EH (cell line): ENCODE data around the gene SHISAL2B.
"Not testable (repeated sequence)": the region's sequence is repeated elsewhere in the genome, so short reads cannot be mapped to it uniquely, and the experiment has no call there.

Experiments used
- DNase-seq: peaks from one replicate; pipeline ENCODE4 v3.0.0-alpha.2; 2015; ENCODE audit warnings: low read depth

The SHISAL2B gene

DNA sequence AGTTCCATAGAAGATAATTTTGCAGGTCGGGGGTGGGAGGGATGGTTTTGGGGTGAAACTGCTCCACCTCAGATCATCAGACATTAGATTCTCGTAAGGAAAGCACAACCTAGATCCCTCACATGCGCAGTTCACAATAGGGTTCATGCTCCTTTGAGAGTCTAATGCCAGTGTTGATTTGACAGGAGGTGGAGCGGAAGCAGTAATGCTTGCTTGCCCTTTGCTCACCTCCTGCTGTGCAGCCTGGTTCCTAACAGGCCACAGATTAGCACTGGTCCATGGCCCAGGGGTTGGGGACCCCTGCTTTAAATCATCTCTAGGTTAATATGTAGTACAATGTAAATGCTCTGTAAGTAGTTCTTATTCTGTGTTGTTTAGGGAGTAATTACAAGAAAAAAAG, 10.5 kb downstream of the SHISAL2B start:
- DNase-seq = no peak

DNA sequence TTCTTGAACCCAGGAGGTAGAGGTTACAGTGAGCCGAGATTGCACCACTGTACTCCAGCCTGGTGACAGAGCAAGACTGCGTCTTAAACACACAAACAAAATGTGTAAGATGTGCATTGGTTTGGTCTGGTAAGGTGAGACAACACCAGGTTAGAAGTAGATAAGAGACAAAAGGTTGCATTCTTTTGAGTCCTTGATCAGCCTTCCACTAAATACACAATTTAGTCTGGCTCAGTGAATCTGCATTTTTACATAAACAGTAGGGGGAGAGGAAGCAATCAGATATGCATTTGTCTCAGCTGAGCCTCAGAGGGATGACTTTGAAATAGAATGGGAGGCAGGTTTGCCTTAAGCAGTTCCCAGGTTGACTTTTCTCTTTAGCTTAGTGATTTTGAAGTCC, 15.8 kb downstream of the SHISAL2B start:
- not testable (repeated sequence) for DNase-seq

GRCh38 chr5:64707191-64707590, 16.9 kb downstream of the SHISAL2B start:
- peak; percentile 14 for DNase-seq

- not testable (repeated sequence) for DNase-seq
Measured at GRCh38 chr5:64714495-64714894, 24.2 kb downstream of the SHISAL2B start.

DNA sequence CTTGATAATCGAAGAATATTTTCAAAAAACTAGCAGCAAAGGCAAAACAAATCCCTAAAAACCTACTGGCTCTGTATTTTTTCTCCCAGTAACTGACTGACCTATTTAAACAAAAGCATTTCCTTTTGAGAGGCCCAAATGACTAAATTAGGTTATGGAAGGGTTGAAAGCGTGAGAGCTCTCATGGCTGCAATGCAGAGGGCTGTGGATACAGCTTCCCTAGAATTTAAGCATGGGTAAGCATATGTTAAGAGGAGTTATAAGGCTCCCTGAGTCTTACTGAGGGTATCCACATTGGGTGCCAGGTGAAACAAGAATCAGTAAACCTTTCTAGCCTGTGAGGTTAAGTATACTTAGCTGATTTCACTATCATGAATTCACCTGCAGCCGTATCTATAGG, 32.3 kb downstream of the SHISAL2B start:
- DNase-seq = no peak

GRCh38 chr5:64727150-64727549, 36.8 kb downstream of the SHISAL2B start:
- DNase-seq = no peak

DNA sequence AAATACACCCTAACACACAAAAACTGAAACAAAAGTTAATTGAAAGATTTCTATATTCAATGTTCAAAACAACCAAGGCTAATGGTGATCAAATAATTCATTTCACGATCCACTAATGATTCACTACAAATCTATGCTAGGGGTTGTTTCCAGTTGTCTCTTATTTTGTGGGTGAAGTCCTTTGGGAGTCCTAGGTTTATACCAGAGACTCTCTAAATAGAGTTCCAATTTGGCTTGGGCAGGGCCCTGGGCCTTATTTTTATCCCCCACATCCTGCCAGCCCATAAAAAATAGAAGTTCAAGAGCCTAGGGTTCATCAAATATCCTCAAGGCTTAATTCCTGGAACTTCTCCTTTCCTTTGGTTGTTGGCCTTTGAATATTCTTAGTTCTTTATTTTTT, 52.1 kb downstream of the SHISAL2B start:
- no peak for DNase-seq

- peak; percentile 52 for DNase-seq
Measured at GRCh38 chr5:64742821-64743220, 52.5 kb downstream of the SHISAL2B start.

- no peak for DNase-seq
Measured at GRCh38 chr5:64744914-64745313, 54.6 kb downstream of the SHISAL2B start.

DNA sequence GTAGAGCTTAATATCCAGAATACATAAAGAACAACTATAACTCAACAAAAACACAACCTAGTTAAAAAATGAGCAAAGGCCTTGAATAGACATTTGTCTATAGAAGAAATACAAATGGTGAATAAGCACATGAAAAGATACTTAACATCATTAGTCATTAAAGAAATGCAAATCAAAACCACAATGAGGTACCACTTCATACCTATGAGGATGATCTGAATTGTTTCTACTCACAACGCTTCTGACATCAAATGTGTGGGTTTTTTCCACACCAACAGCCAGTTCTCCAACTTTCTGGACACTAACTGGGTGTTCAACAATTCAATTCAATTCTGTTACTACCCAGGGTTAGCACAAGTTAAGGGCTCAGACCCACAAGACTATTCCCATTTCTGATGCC, 56.1 kb downstream of the SHISAL2B start:
- DNase-seq = peak; percentile 22

DNA sequence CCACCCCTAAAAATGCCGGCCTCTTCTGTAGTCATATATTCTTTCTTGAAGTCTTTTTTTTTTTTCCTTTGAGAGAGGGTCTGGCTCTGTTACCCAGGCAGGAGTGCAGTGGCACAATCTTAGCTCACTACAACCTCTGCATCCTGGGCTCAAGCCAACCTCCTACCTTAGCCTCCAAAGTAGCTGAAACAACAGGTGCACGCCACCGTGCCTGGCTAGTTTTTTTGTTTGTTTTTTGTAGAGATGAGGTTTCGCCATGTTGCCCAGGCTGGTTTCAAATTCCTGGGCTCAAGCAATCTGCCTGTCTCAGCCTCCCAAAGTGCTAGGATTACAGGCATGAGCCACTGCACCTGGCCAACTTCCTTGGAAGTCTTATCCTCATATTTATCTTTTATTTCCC, 59.1 kb downstream of the SHISAL2B start:
- no peak for DNase-seq

DNA sequence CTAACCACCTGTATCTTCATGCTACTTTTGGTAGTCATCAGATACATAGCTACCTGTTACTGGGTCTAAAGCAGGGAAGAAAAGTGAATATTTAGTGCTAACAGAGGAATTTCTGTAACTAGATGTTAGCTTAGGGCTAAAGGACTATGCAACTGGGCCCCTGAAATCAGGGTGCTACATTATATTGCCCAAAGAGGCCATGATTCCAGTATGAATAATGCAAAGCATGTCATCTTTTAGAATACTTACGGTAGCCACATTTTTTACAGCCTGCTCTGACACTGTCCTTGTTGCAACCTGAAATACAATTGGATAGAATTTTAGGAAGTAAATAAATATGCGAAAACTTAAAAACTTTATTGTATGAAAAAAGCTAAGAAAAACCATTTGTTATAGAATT, 63.8 kb downstream of the SHISAL2B start:
- no peak for DNase-seq

- no peak for DNase-seq
Measured at GRCh38 chr5:64758901-64759300, 68.6 kb downstream of the SHISAL2B start.

DNA sequence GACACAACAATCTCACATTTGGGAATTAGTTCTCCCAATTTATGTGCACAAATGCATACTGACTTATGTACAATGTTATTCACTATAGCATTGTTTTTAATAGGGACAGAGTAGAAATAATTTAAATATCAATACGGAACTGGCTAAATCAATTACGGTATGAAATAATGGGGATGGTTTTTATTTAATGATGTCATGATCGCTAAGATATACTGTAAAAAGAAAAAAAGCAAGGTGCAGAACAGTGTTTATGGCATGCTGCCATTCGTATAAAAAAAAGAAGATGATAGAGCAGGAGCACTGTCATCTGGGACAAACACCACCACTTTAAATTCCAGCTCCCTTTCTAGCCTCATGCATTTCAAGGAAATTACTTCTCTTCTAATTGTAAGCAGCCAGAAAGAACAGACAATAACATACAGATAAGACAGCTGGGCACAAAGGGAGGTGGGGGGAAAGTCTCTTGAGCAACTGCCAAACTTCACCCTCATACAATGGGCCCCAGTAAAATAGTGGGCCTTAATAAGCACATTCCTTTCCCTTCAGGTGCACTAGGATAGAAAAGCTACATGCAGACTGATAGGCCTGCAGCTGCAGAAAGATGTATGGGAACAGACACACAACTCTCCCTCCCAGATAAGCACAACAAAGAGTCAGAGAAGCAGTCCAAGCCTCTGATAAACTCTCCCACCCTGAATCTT, 69.8 kb downstream of the SHISAL2B start:
- DNase-seq = no peak

DNA sequence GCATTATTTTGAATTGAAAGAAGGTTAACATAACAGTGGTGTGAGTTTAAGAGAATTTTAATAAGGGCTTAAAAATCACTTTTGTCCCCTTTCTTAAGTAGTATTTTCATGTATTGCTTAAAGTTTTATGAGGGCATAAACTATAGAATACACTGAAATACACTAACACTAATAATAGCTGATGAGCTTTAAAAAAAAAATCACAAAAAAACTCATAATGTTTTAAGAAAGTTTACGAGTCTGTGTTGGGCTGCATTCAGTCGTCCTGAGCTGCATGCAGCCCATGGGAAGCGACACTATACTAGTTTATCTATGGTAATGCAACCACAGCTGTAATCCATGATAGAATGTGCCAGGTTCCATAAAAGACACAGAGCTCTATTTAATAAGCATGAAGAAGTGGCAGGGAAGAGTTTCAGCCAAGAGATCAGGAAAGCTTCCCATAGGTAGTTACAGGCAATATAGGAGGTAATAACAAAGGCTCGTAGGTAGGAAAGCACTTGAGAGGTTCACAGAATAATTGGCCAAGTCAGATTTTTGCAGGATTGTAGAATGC, 73.7 kb downstream of the SHISAL2B start:
- DNase-seq = no peak

DNA sequence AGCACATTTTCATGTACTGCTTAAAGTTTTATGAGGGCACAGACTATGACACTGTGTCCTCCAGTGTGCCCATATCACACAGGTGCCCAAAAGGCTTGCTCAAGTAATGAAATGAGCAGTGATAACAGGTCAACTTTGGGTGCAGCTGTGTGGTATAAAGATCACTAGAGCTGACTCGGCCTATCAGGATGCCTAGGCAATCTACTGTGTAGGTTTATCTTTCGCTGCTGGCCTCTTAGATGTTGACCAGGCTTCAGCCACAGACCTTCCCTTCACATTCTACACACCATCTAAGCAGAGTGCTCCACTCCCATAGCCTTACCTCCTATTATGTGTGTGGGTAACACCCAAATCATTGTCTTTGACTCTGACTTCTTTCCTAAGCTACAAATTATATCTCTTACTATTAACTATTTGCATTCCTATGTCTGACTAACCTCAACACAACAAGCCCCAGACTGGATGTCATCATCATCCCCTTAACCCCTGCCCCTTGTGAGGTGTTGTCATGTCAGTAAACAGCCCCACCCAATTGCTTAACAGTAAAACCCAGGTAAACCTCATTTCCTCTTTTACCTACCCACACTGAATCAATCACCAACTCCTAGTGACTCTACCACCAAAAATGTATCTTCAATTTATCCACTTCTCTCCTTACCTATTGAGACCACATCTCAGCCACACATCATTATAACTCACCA, 75.7 kb downstream of the SHISAL2B start:
- DNase-seq = peak; percentile 27

DNA sequence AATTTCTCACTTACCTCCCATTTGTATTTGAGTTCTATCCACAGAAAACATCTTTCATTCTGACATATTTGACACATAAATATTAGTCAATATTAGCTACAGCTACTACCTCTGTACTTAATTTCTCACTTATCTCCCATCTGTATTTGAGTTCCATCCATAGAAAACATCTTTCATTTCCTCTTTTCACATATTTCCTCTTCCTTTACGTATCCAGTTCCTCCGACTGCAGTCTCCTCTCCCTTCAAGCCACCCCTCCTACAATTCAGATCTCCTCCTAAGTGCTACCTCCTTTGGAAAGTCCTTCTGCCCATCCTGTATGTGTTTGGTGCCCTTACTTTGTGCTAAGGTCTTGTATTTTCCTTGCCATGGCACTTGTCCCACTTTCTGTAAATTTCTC, 76.6 kb downstream of the SHISAL2B start:
- no peak for DNase-seq
